Endothelial cell of umbilical vein (primary cell): ENCODE measurements around the gene PHF3. TPM values are rescaled to one million over a fixed set of nuclear protein-coding genes. Genes with fewer than 3 reads are reported as not detected.

Experiments used
- BruUV-seq: library from RNA; stranded (reverse); fragments of 400-500 nt; replicated peaks from 2 replicates; lab custom pipeline; 2021; lab: Mats Ljungman, UMichigan
- CTCF ChIA-PET: fragments of 300-600, 350-600 bp; sonication (Branson Sonifier 250); formaldehyde crosslinking; loops from one replicate; lab custom pipeline; 2021; ENCODE audit warnings: antibody characterized with exemption, inconsistent platforms; lab: Charles Lee
- POLR2A ChIA-PET: fragments of 300-600, 350-600 bp; sonication (Branson Sonifier 250); formaldehyde crosslinking; loops from one replicate; lab custom pipeline; 2021; ENCODE audit warnings: antibody characterized with exemption, inconsistent platforms; lab: Charles Lee
- DNase-seq: peaks from one replicate; pipeline ENCODE4 v3.0.0-alpha.2; 2011; ENCODE audit warnings: low read depth, low spot score
- FAIRE-seq: peaks from 2 replicates; lab custom pipeline; 2011; peaks lifted over from hg19 to GRCh38; lab: Jason Lieb, UNC
- H2AFZ ChIP-seq: 2 replicates; pipeline ENCODE4 v1.6.0; 2012; ENCODE audit warnings: low read depth, low read length, control low read depth, inconsistent platforms
- H3K27ac ChIP-seq: 2 replicates; pipeline ENCODE4 v1.5.1; 2011; ENCODE audit warnings: low read depth, mild to moderate bottlenecking, control low read depth, low read length, moderate library complexity; ENCODE audit not compliant: insufficient read depth
- H3K27me3 ChIP-seq, 2 experiments: 2 replicates each; pipeline versions ENCODE4 v1.6.0 to v1.6.1; 2011; ENCODE audit warnings: low read length in 2 of 2, mixed read lengths in 1 of 2; ENCODE audit not compliant: control insufficient read depth in 2 of 2, insufficient read depth in 2 of 2
- H3K36me3 ChIP-seq, 2 experiments: 2 replicates in 1 of 2; 3 replicates in 1 of 2; pipeline ENCODE4 v1.5.1; 2011; ENCODE audit warnings: low read length in 2 of 2, mild to moderate bottlenecking in 1 of 2, moderate library complexity in 1 of 2; ENCODE audit not compliant: control insufficient read depth in 2 of 2, insufficient read depth in 2 of 2; ENCODE audit errors: extremely low read depth in 1 of 2
- H3K4me1 ChIP-seq: 3 replicates; pipeline ENCODE4 v1.5.1; 2011; ENCODE audit warnings: mild to moderate bottlenecking, low read length; ENCODE audit not compliant: control insufficient read depth, insufficient read depth; ENCODE audit errors: extremely low read depth
- H3K4me2 ChIP-seq: 2 replicates; pipeline ENCODE4 v1.6.1; 2011; ENCODE audit warnings: low read length, control low read depth, mixed read lengths; ENCODE audit not compliant: insufficient read depth
- H3K4me3 ChIP-seq, 3 experiments: fragments of 200-600 bp in 1 of 3; sonication (generic), shearing (Covaris generic) in 1 of 3; replicated peaks in 1 of 3; 2 replicates each; pipeline ENCODE4 v1.5.1; 2011 to 2016; ENCODE audit warnings: control low read depth in 3 of 3, low read length in 3 of 3, mild to moderate bottlenecking in 2 of 3, inconsistent platforms in 1 of 3, low read depth in 1 of 3, moderate library complexity in 1 of 3; ENCODE audit not compliant: insufficient read depth in 1 of 3
- H3K79me2 ChIP-seq: 2 replicates; pipeline ENCODE4 v1.6.0; 2012; ENCODE audit warnings: low read length, inconsistent platforms; ENCODE audit not compliant: control insufficient read depth, insufficient read depth
- H3K9ac ChIP-seq: replicated peaks from 2 replicates; pipeline ENCODE3; 2011; ENCODE audit warnings: low read length, control low read depth; ENCODE audit not compliant: insufficient read depth; ENCODE audit errors: extremely low read depth
- H3K9me1 ChIP-seq: replicated peaks from 3 replicates; pipeline ENCODE4 v1.6.0; 2011; ENCODE audit warnings: mild to moderate bottlenecking, low read length; ENCODE audit not compliant: control insufficient read depth, insufficient read depth; ENCODE audit errors: extremely low read depth
- H3K9me3 ChIP-seq: replicated peaks from 2 replicates; pipeline ENCODE4 v1.5.1; 2012; ENCODE audit warnings: low read length, inconsistent platforms; ENCODE audit not compliant: control insufficient read depth, insufficient read depth
- H4K20me1 ChIP-seq: replicated peaks from 2 replicates; pipeline ENCODE3; 2011; ENCODE audit warnings: mild to moderate bottlenecking, low read length; ENCODE audit not compliant: control insufficient read depth, insufficient read depth; ENCODE audit errors: extremely low read depth
- EZH2 ChIP-seq: IDR thresholded peaks from 2 replicates; pipeline ENCODE4 v1.6.1; 2012; ENCODE audit warnings: borderline replicate concordance, low read depth, mild to moderate bottlenecking, moderate library complexity, low read length, inconsistent platforms; ENCODE audit not compliant: severe bottlenecking
- FOS ChIP-seq: IDR thresholded peaks from 2 replicates; pipeline ENCODE4 v1.6.1; 2011; ENCODE audit warnings: mild to moderate bottlenecking, low read length, moderate library complexity, borderline replicate concordance; ENCODE audit not compliant: insufficient read depth
- JUN ChIP-seq: IDR thresholded peaks from 2 replicates; pipeline ENCODE4 v1.6.1; 2011; ENCODE audit warnings: borderline replicate concordance, low read depth; ENCODE audit not compliant: insufficient read length, insufficient read depth
- MYC ChIP-seq: IDR thresholded peaks from one replicate; pipeline ENCODE4 v1.6.1; 2011; ENCODE audit warnings: mild to moderate bottlenecking, low read depth, low read length
- POLR2A ChIP-seq: IDR thresholded peaks from 2 replicates; pipeline ENCODE4 v1.6.1; 2012; ENCODE audit warnings: low read depth, mild to moderate bottlenecking, control low read depth, low read length
- POLR2AphosphoS5 ChIP-seq: IDR thresholded peaks from 2 replicates; pipeline ENCODE4 v1.6.1; 2012; ENCODE audit warnings: low read depth, mild to moderate bottlenecking, control low read depth, low read length, moderate library complexity; ENCODE audit not compliant: insufficient read depth
- dilution Hi-C: fragments of 300-500 bp; cut with MboI; formaldehyde crosslinking; loops from one replicate; pipeline ENCODE4 v1.15.0; 2019; ENCODE audit warnings: low sequenced_read_pairs; ENCODE audit not compliant: extremely low pct_ligation_motif_present
- intact Hi-C: fragments of 100-400 bp; cut with micrococcal nuclease; formaldehyde crosslinking; loops from one replicate; pipeline ENCODE4 v1.10.0; 2022
- polyA plus RNA-seq, 4 experiments: library from polyadenylated mRNA; depleted of rRNA in 3 of 4; stranded (reverse) in 3 of 4; unstranded in 1 of 4; fragments of >200 nt; gene quantifications; 2 replicates each; pipeline versions ENCODE4 v1.2.1 to v1.2.3, GENCODE V29; 2011 to 2012; ENCODE audit warnings: missing spikeins in 1 of 4
- total RNA-seq: library from RNA; stranded (reverse); gene quantifications from 2 replicates; pipeline ENCODE4 v1.2.3, GENCODE V29; 2021
- TF ChIP-seq, protein P1 (sequence below): IDR thresholded peaks from 2 replicates; pipeline ENCODE4 v1.6.1; 2011; ENCODE audit not compliant: insufficient read depth, insufficient read length
- TF ChIP-seq, protein P2 (sequence below), 2 donors: IDR thresholded peaks; 1 replicate in 1 of 2; 2 replicates in 1 of 2; pipeline ENCODE4 v1.5.1; 2011; ENCODE audit warnings: low read length in 2 of 2, mild to moderate bottlenecking in 2 of 2, moderate library complexity in 2 of 2, control low read depth in 1 of 2, inconsistent platforms in 1 of 2, low read depth in 1 of 2; ENCODE audit not compliant: insufficient read depth in 1 of 2; ENCODE audit errors: extremely low read depth in 1 of 2

PHF3 gene
- total and polyA plus RNA-seq, 2 donors (not counting 3 experiments of a cell fraction or from before 2014, with no cell fraction given) = 4.6 to 29.6 TPM

DNA sequence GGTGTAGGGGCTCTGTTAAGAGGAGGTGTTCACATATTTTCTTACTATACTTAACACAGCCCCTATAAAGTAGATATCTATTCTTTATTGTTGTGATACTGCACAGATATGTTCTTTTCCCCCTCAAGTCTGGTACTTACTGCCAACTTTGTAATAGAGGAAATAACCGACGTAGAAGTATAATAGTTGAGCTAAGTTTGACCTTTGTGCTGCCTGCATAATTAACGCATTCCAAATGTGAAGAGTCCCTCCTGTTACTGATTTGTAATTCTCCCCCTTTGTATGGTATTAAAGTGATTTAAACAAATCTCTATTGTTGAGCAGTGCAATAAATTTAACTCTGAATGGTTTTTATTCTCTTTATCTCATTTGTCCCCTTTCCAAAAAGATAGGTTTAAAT lies 39.0 kb downstream of the PHF3 start:
- Histone ChIP-seq H4K20me1 (peaks cover 4% of the 10 kb centered on the region), H3K36me3 (no peaks in the 10 kb centered on the region), H3K9ac (no peak overlapping the region), H3K4me3 (no peak overlapping the region), H2AFZ (no peak overlapping the region), H3K4me2 (no peak overlapping the region), H3K27ac (no peak overlapping the region), H3K27me3 (no peaks in the 10 kb centered on the region), H3K4me1 (no peaks in the 10 kb centered on the region), H3K79me2 (peaks cover 24% of the 10 kb centered on the region), H3K9me3 (no peaks in the 10 kb centered on the region), H3K9me1 (no peaks in the 10 kb centered on the region)
- no TSS peak for BruUV-seq
- intact Hi-C loops (no loop called here), dilution Hi-C loops (no loop called here)
- DNase-seq (no peak), FAIRE-seq (no peak)
- TF ChIP-seq POLR2A (no peak), EZH2 (no peak), POLR2AphosphoS5 (no peak), JUN (no peak), FOS (no peak), MYC (no peak)
- TF ChIP-seq, protein P1, sequence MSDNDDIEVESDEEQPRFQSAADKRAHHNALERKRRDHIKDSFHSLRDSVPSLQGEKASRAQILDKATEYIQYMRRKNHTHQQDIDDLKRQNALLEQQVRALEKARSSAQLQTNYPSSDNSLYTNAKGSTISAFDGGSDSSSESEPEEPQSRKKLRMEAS = no peak
- TF ChIP-seq, protein P2, sequence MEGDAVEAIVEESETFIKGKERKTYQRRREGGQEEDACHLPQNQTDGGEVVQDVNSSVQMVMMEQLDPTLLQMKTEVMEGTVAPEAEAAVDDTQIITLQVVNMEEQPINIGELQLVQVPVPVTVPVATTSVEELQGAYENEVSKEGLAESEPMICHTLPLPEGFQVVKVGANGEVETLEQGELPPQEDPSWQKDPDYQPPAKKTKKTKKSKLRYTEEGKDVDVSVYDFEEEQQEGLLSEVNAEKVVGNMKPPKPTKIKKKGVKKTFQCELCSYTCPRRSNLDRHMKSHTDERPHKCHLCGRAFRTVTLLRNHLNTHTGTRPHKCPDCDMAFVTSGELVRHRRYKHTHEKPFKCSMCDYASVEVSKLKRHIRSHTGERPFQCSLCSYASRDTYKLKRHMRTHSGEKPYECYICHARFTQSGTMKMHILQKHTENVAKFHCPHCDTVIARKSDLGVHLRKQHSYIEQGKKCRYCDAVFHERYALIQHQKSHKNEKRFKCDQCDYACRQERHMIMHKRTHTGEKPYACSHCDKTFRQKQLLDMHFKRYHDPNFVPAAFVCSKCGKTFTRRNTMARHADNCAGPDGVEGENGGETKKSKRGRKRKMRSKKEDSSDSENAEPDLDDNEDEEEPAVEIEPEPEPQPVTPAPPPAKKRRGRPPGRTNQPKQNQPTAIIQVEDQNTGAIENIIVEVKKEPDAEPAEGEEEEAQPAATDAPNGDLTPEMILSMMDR (IDR thresholded peaks at IDR 0.05; ENCODE audit: extremely low read depth in 1 of 2, insufficient read depth in 1 of 2, low read depth in 1 of 2, low read length in 2 of 2) = no peak
- ChIA-PET POLR2A (no interaction called here), CTCF (interaction anchor here (1.1 kb wide), 1 partner anchor 9 kb away, joined by 4 read pairs; no protein-coding TSS in a partner anchor)
